IMR-90 (cell line): ENCODE results near the gene MICAL3. TPM values are rescaled to one million over a fixed set of nuclear protein-coding genes. Genes with fewer than 3 reads are reported as not detected.
"Not testable (repeated sequence)": the region's sequence is repeated elsewhere in the genome, so short reads cannot be mapped to it uniquely, and the experiment has no call there.

Source experiments
- ATAC-seq: fragments of 200-7000 bp; cut with Tn5 transposase; 2 replicates; pipeline ENCODE4 v1.9.1; 2020; ENCODE audit warnings: low read depth, mild to moderate bottlenecking, moderate library complexity
- BruUV-seq: library from RNA; stranded (reverse); fragments of 400-500 nt; replicated peaks from 2 replicates; lab custom pipeline; 2021; lab: Mats Ljungman, UMichigan
- CTCF ChIA-PET: fragments of 300-600 bp; formaldehyde crosslinking; extraction: SDS; loops from one replicate; lab custom pipeline; 2021; ENCODE audit warnings: antibody characterized with exemption; lab: Yijun Ruan, JAX
- POLR2A ChIA-PET: fragments of 300-600 bp; sonication (Branson Sonifier 250); formaldehyde crosslinking; loops from one replicate; lab custom pipeline; 2022; ENCODE audit warnings: antibody characterized with exemption; ENCODE audit not compliant: unreplicated experiment; lab: Charles Lee
- DNase-seq: peaks from one replicate; pipeline ENCODE4 v3.0.0; 2013
- H2AFZ ChIP-seq: replicated peaks from 2 replicates; pipeline ENCODE3; 2013; ENCODE audit warnings: low read length, mild to moderate bottlenecking; ENCODE audit not compliant: poor library complexity
- H2AK5ac ChIP-seq: 2 replicates; pipeline ENCODE4 v1.6.1; 2013; ENCODE audit warnings: low read depth, low read length, inconsistent platforms
- H2AK9ac ChIP-seq: replicated peaks from 2 replicates; pipeline ENCODE3; 2013; ENCODE audit warnings: mild to moderate bottlenecking, low read depth, low read length, moderate library complexity; ENCODE audit not compliant: poor library complexity
- H2BK120ac ChIP-seq: 2 replicates; pipeline ENCODE4 v1.6.1; 2013; ENCODE audit warnings: low read depth, low read length, inconsistent platforms
- H2BK15ac ChIP-seq: 3 replicates; pipeline ENCODE4 v1.6.1; 2013; ENCODE audit warnings: low read depth, low read length, inconsistent platforms
- H2BK20ac ChIP-seq: 2 replicates; pipeline ENCODE4 v1.6.1; 2013; ENCODE audit warnings: low read depth, mild to moderate bottlenecking, inconsistent platforms, low read length, moderate library complexity
- H2BK5ac ChIP-seq: 2 replicates; pipeline ENCODE4 v1.6.1; 2013; ENCODE audit warnings: mild to moderate bottlenecking, low read depth, low read length, inconsistent platforms; ENCODE audit not compliant: poor library complexity, severe bottlenecking
- H3K14ac ChIP-seq: replicated peaks from 2 replicates; pipeline ENCODE4 v1.6.1; 2013; ENCODE audit warnings: low read depth, low read length, inconsistent platforms
- H3K18ac ChIP-seq: 2 replicates; pipeline ENCODE4 v1.6.1; 2013; ENCODE audit warnings: low read depth, low read length, control low read depth
- H3K23ac ChIP-seq: 2 replicates; pipeline ENCODE4 v1.6.1; 2013; ENCODE audit warnings: low read depth, low read length, inconsistent platforms
- H3K27ac ChIP-seq: 2 replicates; pipeline ENCODE4 v1.5.1; 2013; ENCODE audit warnings: mild to moderate bottlenecking, control low read depth, low read length; ENCODE audit not compliant: insufficient read depth
- H3K27me3 ChIP-seq: 2 replicates; pipeline ENCODE4 v1.6.1; 2013; ENCODE audit warnings: low read length; ENCODE audit not compliant: control insufficient read depth, insufficient read depth
- H3K36me3 ChIP-seq: 2 replicates; pipeline ENCODE4 v1.6.1; 2013; ENCODE audit warnings: low read length, mixed read lengths; ENCODE audit not compliant: control insufficient read depth, insufficient read depth
- H3K4ac ChIP-seq: 2 replicates; pipeline ENCODE4 v1.6.1; 2013; ENCODE audit warnings: low read depth, low read length, inconsistent platforms
- H3K4me1 ChIP-seq: 2 replicates; pipeline ENCODE4 v1.6.1; 2013; ENCODE audit warnings: low read length, mixed read lengths; ENCODE audit not compliant: control insufficient read depth, insufficient read depth
- H3K4me2 ChIP-seq: 2 replicates; pipeline ENCODE4 v1.6.1; 2013; ENCODE audit warnings: low read depth, mild to moderate bottlenecking, control low read depth, low read length, moderate library complexity
- H3K4me3 ChIP-seq: 2 replicates; pipeline ENCODE4 v1.5.1; 2013; ENCODE audit warnings: low read depth, mild to moderate bottlenecking, control low read depth, low read length, moderate library complexity; ENCODE audit not compliant: insufficient read depth
- H3K56ac ChIP-seq: 2 replicates; pipeline ENCODE4 v1.6.1; 2013; ENCODE audit warnings: low read length, inconsistent platforms; ENCODE audit not compliant: insufficient read depth; ENCODE audit errors: extremely low read depth
- H3K79me1 ChIP-seq, 2 experiments: 2 replicates each; pipeline ENCODE4 v1.6.1; 2013; ENCODE audit warnings: low read length in 2 of 2, inconsistent platforms in 1 of 2, low read depth in 1 of 2
- H3K9ac ChIP-seq: 2 replicates; pipeline ENCODE4 v1.6.1; 2013; ENCODE audit warnings: low read depth, low read length, control low read depth
- H3K9me1 ChIP-seq: 2 replicates; pipeline ENCODE4 v1.6.1; 2013; ENCODE audit warnings: low read length, inconsistent platforms; ENCODE audit not compliant: insufficient read depth
- H3K9me3 ChIP-seq: 2 replicates; pipeline ENCODE4 v1.6.1; 2013; ENCODE audit warnings: low read length; ENCODE audit not compliant: control insufficient read depth, insufficient read depth
- H4K20me1 ChIP-seq: 2 replicates; pipeline ENCODE4 v1.6.1; 2013; ENCODE audit warnings: low read length, inconsistent platforms; ENCODE audit not compliant: insufficient read depth
- H4K5ac ChIP-seq: 2 replicates; pipeline ENCODE4 v1.6.1; 2013; ENCODE audit warnings: mild to moderate bottlenecking, low read depth, low read length, control low read depth
- H4K8ac ChIP-seq, 2 experiments: 2 replicates each; pipeline ENCODE4 v1.6.1; 2013; ENCODE audit warnings: low read depth in 2 of 2, low read length in 2 of 2, control low read depth in 1 of 2, inconsistent platforms in 1 of 2
- H4K91ac ChIP-seq: 2 replicates; pipeline ENCODE4 v1.6.1; 2013; ENCODE audit warnings: low read depth, low read length, inconsistent platforms; ENCODE audit not compliant: insufficient read depth
- POLR2A ChIP-seq: IDR thresholded peaks from 2 replicates; pipeline ENCODE4 v1.6.1; 2012; ENCODE audit warnings: mild to moderate bottlenecking, low read depth, low read length
- WGBS, 2 experiments: methylation state at CpG; one replicate each; pipeline versions ENCODE4 v1.1.5 to v1.1.7; 2013; ENCODE audit warnings: missing lambda C conversion rate in 2 of 2; ENCODE audit not compliant: insufficient read length in 1 of 2; ENCODE audit errors: extremely low coverage in 2 of 2; 5-methylcytosine and 5-hydroxymethylcytosine counted together
- dilution Hi-C: fragments of 300-500 bp; cut with HindIII; formaldehyde crosslinking; loops from one replicate; pipeline ENCODE4 v1.14.3; 2018; ENCODE audit warnings: low sequenced_read_pairs; ENCODE audit not compliant: unreplicated experiment
- in situ Hi-C: fragments of 300-500 bp; cut with MboI; formaldehyde crosslinking; loops from 3 replicates; pipeline ENCODE4 v1.14.3; 2019; ENCODE audit warnings: low sequenced_read_pairs, inconsistent platforms, mixed read lengths
- intact Hi-C: fragments of 100-400 bp; cut with micrococcal nuclease; formaldehyde crosslinking; loops from 2 replicates; pipeline ENCODE4 v1.10.0; 2022
- polyA plus RNA-seq, 3 experiments: library from polyadenylated mRNA; depleted of rRNA; stranded (reverse); fragments of >200 nt; gene quantifications; 2 replicates each; pipeline ENCODE4 v1.2.3, GENCODE V29; 2012; ENCODE audit warnings: low replicate concordance in 1 of 3
- total RNA-seq: library from RNA; depleted of rRNA; stranded (reverse); fragments of >200 nt; gene quantifications from 2 replicates; pipeline ENCODE4 v1.2.3, GENCODE V29; 2012

MICAL3 gene
- total and polyA plus RNA-seq, 2 of the 4 experiments (the other 2 are of a cell fraction): 17.6 to 26.8 TPM

DNA sequence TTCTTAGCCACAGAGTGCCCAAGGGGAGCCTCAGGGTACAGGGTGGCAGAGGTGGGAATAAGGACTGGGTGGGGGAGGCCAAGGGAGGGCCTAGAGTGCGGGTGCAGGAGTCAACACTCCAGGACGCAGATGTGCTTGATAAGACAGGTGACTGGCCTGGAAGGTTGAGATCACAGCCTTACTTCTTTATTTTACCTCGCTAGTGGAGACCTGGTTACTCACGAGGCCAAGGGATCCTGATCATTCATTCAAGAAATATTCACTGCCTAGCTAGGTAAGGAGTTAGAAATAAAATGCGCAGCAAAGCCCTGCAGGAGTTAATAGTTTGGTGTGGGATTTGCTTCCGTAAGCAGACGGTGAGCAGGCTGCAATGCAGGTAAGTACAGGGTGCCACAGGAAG, 40.3 kb upstream of the MICAL3 start:
- Histone ChIP-seq H2AK9ac (no peak overlapping the region), H3K14ac (no peak overlapping the region), H2BK5ac (no peak overlapping the region), H2AK5ac (peak overlapping the region; percentile 45; the same call in 1 of the 2 replicates), H3K27ac (no peak overlapping the region), H3K9me3 (no peaks in the 10 kb centered on the region), H3K23ac (no peak overlapping the region), H3K27me3 (no peaks in the 10 kb centered on the region), H4K91ac (no peak overlapping the region; the same call in 1 of the 2 replicates), H3K4me1 (peaks cover 12% of the 10 kb centered on the region), H4K8ac (no peak overlapping the region), H3K4ac (no peak overlapping the region; the same call in 1 of the 2 replicates), H4K20me1 (no peaks in the 10 kb centered on the region), H2BK120ac (no peak overlapping the region), H3K9ac (no peak overlapping the region), H3K36me3 (no peaks in the 10 kb centered on the region), H3K79me1 (no peaks in the 10 kb centered on the region), H2BK20ac (no peak overlapping the region), H4K5ac (no peak overlapping the region), H3K18ac (no peak overlapping the region), H3K56ac (no peak overlapping the region), H3K9me1 (peaks cover 10% of the 10 kb centered on the region; the same call in 1 of the 2 replicates), H3K4me2 (no peak overlapping the region), H2AFZ (no peak overlapping the region), H2BK15ac (no peak overlapping the region), H3K4me3 (no peak overlapping the region)
- POLR2A ChIA-PET: no interaction called here
- dilution Hi-C loops: no loop called here
- in situ Hi-C loops: loop anchor here (5.0 to 25.0 kb wide), 3 partner anchors 72 to 502 kb away; partner anchors contain the start of gene SLC25A18
- 97% methylated on average over 3 of the region's 7 CpGs; no CpG with 5 or more reads in 1 of the 2 experiments for WGBS, 2 experiments
- intact Hi-C loops: no loop called here
- no peak for TF ChIP-seq POLR2A
- BruUV-seq: no TSS peak
- CTCF ChIA-PET: interaction anchor here (2.4 kb wide), 1 partner anchor 11 kb away, joined by 12 read pairs; no protein-coding TSS in a partner anchor
- ATAC-seq (no peak), DNase-seq (no peak)

DNA sequence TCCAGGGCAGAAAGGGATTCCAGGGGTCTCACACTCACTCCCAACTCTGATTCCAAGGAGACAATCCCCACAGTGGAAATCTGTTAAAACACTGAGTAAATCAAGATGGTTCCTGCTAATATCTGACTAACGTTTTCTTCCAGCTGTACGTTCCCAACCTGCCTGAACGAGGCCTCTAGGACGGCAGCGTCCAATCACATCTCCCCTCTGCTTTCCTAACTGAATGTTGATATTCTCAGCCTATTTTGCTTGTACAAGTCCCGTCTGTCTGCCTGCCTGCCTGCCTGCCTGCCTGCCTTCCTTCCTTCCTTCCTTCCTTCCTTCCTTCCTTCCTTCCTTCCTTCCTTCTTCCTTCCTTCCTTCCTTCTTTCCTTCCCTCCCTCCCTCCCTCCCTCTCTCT, 39.4 kb upstream of the MICAL3 start:
- ATAC-seq, H3K56ac ChIP-seq, H2AK9ac ChIP-seq, H2BK20ac ChIP-seq, H3K9me3 ChIP-seq, H3K27me3 ChIP-seq, H4K20me1 ChIP-seq, H3K14ac ChIP-seq, H3K4me3 ChIP-seq, H4K8ac ChIP-seq, H4K91ac ChIP-seq, H3K27ac ChIP-seq, H3K4me2 ChIP-seq, H2BK15ac ChIP-seq, intact Hi-C loops, DNase-seq, H2BK5ac ChIP-seq, H2BK120ac ChIP-seq, dilution Hi-C loops, BruUV-seq, H3K9ac ChIP-seq, H3K18ac ChIP-seq, H3K23ac ChIP-seq, H3K36me3 ChIP-seq, H4K5ac ChIP-seq, H3K79me1 ChIP-seq: not testable (repeated sequence)
- 80% methylated on average over 5 of the region's 6 CpGs; no CpG with 5 or more reads in 1 of the 2 experiments for WGBS, 2 experiments
- POLR2A ChIA-PET: interaction anchor here (1.1 kb wide), 1 partner anchor 15 kb away, joined by 3 read pairs; no protein-coding TSS in a partner anchor
- Histone ChIP-seq H2AFZ (peak overlapping the region; percentile 24), H3K9me1 (peaks cover 10% of the 10 kb centered on the region; the same call in 1 of the 2 replicates), H3K4me1 (peaks cover 12% of the 10 kb centered on the region), H3K4ac (peak overlapping the region; percentile 4; the same call in 1 of the 2 replicates), H2AK5ac (peak overlapping the region; percentile 86; the same call in 1 of the 2 replicates)
- in situ Hi-C loops: loop anchor here (25.0 kb wide), 1 partner anchor 501 kb away; the partner anchor contains the start of gene SLC25A18
- CTCF ChIA-PET: interaction anchor here (0.9 kb wide), 1 partner anchor 13 kb away, joined by 3 read pairs; no protein-coding TSS in a partner anchor
